Lung (tissue), 12 donors: ENCODE data around the gene TANGO6. TPM values are rescaled to one million over a fixed set of nuclear protein-coding genes. Genes with fewer than 3 reads are reported as not detected.
A peak's percentile ranks its signal among the peaks of the same experiment; 100 is the strongest.

ENCODE experiments used
- ATAC-seq: fragments of 200-7000 bp; cut with Tn5 transposase; one replicate; pipeline ENCODE4 v1.9.1; 2020; ENCODE audit warnings: moderate number of reproducible peaks; ENCODE audit not compliant: insufficient read depth, low FRiP score
- DNase-seq, 3 donors: peaks; one replicate each; pipeline ENCODE4 v3.0.0-alpha.2; 2013 to 2017
- H3K27ac ChIP-seq, 2 donors: one replicate each; pipeline ENCODE4 v1.5.1; 2013; ENCODE audit warnings: mild to moderate bottlenecking in 2 of 2, moderate library complexity in 2 of 2, control low read depth in 1 of 2, inconsistent platforms in 1 of 2, low read depth in 1 of 2, low read length in 1 of 2
- H3K27me3 ChIP-seq, 3 donors: one replicate each; pipeline ENCODE4 v1.5.1; 2013; ENCODE audit warnings: low read length in 2 of 3; ENCODE audit not compliant: control insufficient read depth in 3 of 3, insufficient read depth in 3 of 3
- H3K36me3 ChIP-seq, 4 donors: one replicate each; pipeline ENCODE4 v1.5.1; 2013; ENCODE audit warnings: low read length in 4 of 4, mild to moderate bottlenecking in 1 of 4, moderate library complexity in 1 of 4; ENCODE audit not compliant: control insufficient read depth in 4 of 4, insufficient read depth in 4 of 4
- H3K4me1 ChIP-seq, 5 donors: one replicate each; pipeline ENCODE4 v1.5.1; 2013; ENCODE audit warnings: low read length in 5 of 5, mild to moderate bottlenecking in 2 of 5, moderate library complexity in 1 of 5; ENCODE audit not compliant: control insufficient read depth in 5 of 5, insufficient read depth in 5 of 5
- H3K4me3 ChIP-seq: one replicate; pipeline ENCODE4 v1.5.1; 2013; ENCODE audit warnings: mild to moderate bottlenecking, control low read depth, moderate library complexity
- H3K9ac ChIP-seq, 2 donors: one replicate each; pipeline ENCODE4 v1.5.1; 2013; ENCODE audit warnings: low read length in 2 of 2, control low read depth in 1 of 2; ENCODE audit not compliant: insufficient read depth in 1 of 2
- H3K9me3 ChIP-seq, 4 donors: one replicate each; pipeline ENCODE4 v1.5.1; 2013; ENCODE audit warnings: low read length in 3 of 4, mild to moderate bottlenecking in 1 of 4, moderate library complexity in 1 of 4; ENCODE audit not compliant: control insufficient read depth in 4 of 4, insufficient read depth in 3 of 4
- WGBS, 2 donors: extraction: QIAGEN DNeasy Blood & Tissue Kit; methylation state at CpG; one replicate each; pipeline ENCODE4 v1.1.7; 2013; 5-methylcytosine and 5-hydroxymethylcytosine counted together
- polyA plus RNA-seq, 2 donors: library from polyadenylated mRNA; stranded (reverse); fragments of 200-250 nt; gene quantifications; one replicate each; pipeline ENCODE4 v1.2.1, GENCODE V29; 2013
- total RNA-seq, 2 donors: library from RNA; depleted of rRNA in 1 of 2; stranded (reverse); fragments of >200 nt in 1 of 2; gene quantifications; one replicate each; pipeline ENCODE4 v1.2.1, GENCODE V29; 2014 to 2021
- TF ChIP-seq, protein P1 (sequence below): IDR thresholded peaks from 2 replicates; pipeline ENCODE4 v1.5.1; 2012; ENCODE audit warnings: mild to moderate bottlenecking; ENCODE audit errors: control extremely low read depth, extremely low read depth
- donor health status: control.
- donor health status: control.
- donor health status: Bipolar disorder and iron deficiency.
- donor health status: healthy.
- donor health status: DM: yes; HTN: yes; CAD: no.

TANGO6 gene
- total and polyA plus RNA-seq, 4 donors, result 2.3 to 19.3 (median 11.9) TPM

DNA sequence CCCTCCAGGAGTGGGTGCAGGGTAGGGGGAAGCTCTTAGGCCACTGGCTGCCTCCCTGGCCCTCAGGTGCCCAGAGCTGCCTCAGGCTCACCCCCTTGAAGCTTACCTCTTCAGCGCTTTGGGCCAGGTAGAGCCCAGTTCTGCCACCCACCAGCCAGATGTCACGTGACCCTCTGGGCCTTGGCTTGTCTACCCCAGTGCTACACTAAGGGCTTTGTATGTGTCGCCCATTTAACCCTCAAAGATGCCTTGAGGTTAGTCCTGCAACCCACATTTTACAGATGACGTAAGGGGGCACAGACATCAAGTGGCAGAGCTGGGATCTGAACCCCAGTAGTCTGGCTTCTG lies 265.5 kb downstream of the TANGO6 start:
- H3K27me3 ChIP-seq, result peaks cover 0 to 24% (median 8%) of the 10 kb centered on the region in 3 donors
- DNase-seq (no peak), ATAC-seq (no peak)
- H3K9me3 ChIP-seq, result no peaks in the 10 kb centered on the region
- H3K4me1 ChIP-seq, result peaks cover 0 to 26% (median 6%) of the 10 kb centered on the region in 5 donors
- peaks cover 0 to 19% (median 11%) of the 10 kb centered on the region in 4 donors for H3K36me3 ChIP-seq
- no peak overlapping the region for H3K9ac ChIP-seq
- 82 to 91% methylated on average over 4 of the region's 4 CpGs for WGBS, 2 donors
- H3K4me3 ChIP-seq, result no peak overlapping the region
- TF ChIP-seq, protein P1, sequence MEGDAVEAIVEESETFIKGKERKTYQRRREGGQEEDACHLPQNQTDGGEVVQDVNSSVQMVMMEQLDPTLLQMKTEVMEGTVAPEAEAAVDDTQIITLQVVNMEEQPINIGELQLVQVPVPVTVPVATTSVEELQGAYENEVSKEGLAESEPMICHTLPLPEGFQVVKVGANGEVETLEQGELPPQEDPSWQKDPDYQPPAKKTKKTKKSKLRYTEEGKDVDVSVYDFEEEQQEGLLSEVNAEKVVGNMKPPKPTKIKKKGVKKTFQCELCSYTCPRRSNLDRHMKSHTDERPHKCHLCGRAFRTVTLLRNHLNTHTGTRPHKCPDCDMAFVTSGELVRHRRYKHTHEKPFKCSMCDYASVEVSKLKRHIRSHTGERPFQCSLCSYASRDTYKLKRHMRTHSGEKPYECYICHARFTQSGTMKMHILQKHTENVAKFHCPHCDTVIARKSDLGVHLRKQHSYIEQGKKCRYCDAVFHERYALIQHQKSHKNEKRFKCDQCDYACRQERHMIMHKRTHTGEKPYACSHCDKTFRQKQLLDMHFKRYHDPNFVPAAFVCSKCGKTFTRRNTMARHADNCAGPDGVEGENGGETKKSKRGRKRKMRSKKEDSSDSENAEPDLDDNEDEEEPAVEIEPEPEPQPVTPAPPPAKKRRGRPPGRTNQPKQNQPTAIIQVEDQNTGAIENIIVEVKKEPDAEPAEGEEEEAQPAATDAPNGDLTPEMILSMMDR, result no peak
- peak overlapping the region in 1 of 2 donors; percentile 26 for H3K27ac ChIP-seq

- Histone ChIP-seq H3K9ac (no peak overlapping the region), H3K36me3 (peaks cover 0 to 25% (median 15%) of the 10 kb centered on the region in 4 donors), H3K4me1 (peaks cover 0 to 26% (median 6%) of the 10 kb centered on the region in 5 donors), H3K27ac (no peak overlapping the region), H3K9me3 (no peaks in the 10 kb centered on the region), H3K27me3 (peaks cover 0 to 22% (median 8%) of the 10 kb centered on the region in 3 donors), H3K4me3 (no peak overlapping the region)
- ATAC-seq (no peak), DNase-seq (no peak)
- TF ChIP-seq, protein P1, result no peak
- WGBS, 2 donors, result 86 to 92% methylated on average over 47 to 48 of the region's 48 CpGs
Observed at GRCh38 chr16:69109486-69110270, 266.3 kb downstream of the TANGO6 start.

GRCh38 chr16:69110406-69110805 lies 267.1 kb downstream of the TANGO6 start:
- Histone ChIP-seq H3K4me3 (no peak overlapping the region), H3K4me1 (peaks cover 0 to 24% (median 6%) of the 10 kb centered on the region in 5 donors), H3K9me3 (no peaks in the 10 kb centered on the region), H3K27ac (no peak overlapping the region), H3K27me3 (peaks cover 0 to 18% (median 8%) of the 10 kb centered on the region in 3 donors), H3K9ac (no peak overlapping the region), H3K36me3 (peaks cover 0 to 29% (median 16%) of the 10 kb centered on the region in 4 donors)
- DNase-seq (no peak), ATAC-seq (no peak)
- WGBS, 2 donors, result 81 to 94% methylated on average over 7 of the region's 7 CpGs
- TF ChIP-seq, protein P1, result no peak
